ENCODE data around the gene PRXL2A. TPM values are rescaled to one million over a fixed set of nuclear protein-coding genes. Genes with fewer than 3 reads are reported as not detected.
"Not testable (repeated sequence)": the region's sequence is repeated elsewhere in the genome, so short reads cannot be mapped to it uniquely, and the experiment has no call there.

PRXL2A gene
- 23.6 and 32.4 TPM in 2 replicates for total RNA-seq (2014; rRNA removed; shearing (Covaris generic))

GRCh38 chr10:80408242-80409101, at the start of gene PRXL2A:
Gene PRXL2A (plus strand): TSS chr10:80408551. CDS start chr10:80420468, 11,917 bp downstream.
- peak; percentile 54 for DNase-seq (ENCODE audit: low read depth)

GRCh38 chr10:80358925-80359324, 49.4 kb upstream of the PRXL2A start:
- DNase-seq (ENCODE audit: low read depth) = not testable (repeated sequence)

- no peak for DNase-seq (ENCODE audit: low read depth)
Measured at GRCh38 chr10:80359644-80360043, 48.7 kb upstream of the PRXL2A start.

- DNase-seq (ENCODE audit: low read depth) = no peak
Measured at GRCh38 chr10:80365510-80365909, 42.8 kb upstream of the PRXL2A start.

- no peak for DNase-seq (ENCODE audit: low read depth)
Measured at GRCh38 chr10:80371467-80371866, 36.9 kb upstream of the PRXL2A start.

GRCh38 chr10:80372675-80373074, 35.7 kb upstream of the PRXL2A start:
- DNase-seq (ENCODE audit: low read depth) = no peak

- DNase-seq (ENCODE audit: low read depth) = no peak
Measured at GRCh38 chr10:80373502-80373901, 34.8 kb upstream of the PRXL2A start.

GRCh38 chr10:80379701-80380100, 28.6 kb upstream of the PRXL2A start:
- no peak for DNase-seq (ENCODE audit: low read depth)

GRCh38 chr10:80380185-80380584, 28.2 kb upstream of the PRXL2A start:
- DNase-seq (ENCODE audit: low read depth) = no peak

GRCh38 chr10:80382989-80383388, 25.4 kb upstream of the PRXL2A start:
- DNase-seq (ENCODE audit: low read depth) = peak; percentile 44

GRCh38 chr10:80390740-80391139, 17.6 kb upstream of the PRXL2A start:
- no peak for DNase-seq (ENCODE audit: low read depth)

GRCh38 chr10:80392250-80392649, 16.1 kb upstream of the PRXL2A start:
- no peak for DNase-seq (ENCODE audit: low read depth)

- no peak for DNase-seq (ENCODE audit: low read depth)
Measured at GRCh38 chr10:80394358-80394916, 13.9 kb upstream of the PRXL2A start.

- DNase-seq (ENCODE audit: low read depth) = no peak
Measured at GRCh38 chr10:80397014-80397413, 11.3 kb upstream of the PRXL2A start.

GRCh38 chr10:80400136-80400804, 8.1 kb upstream of the PRXL2A start:
- DNase-seq (ENCODE audit: low read depth) = no peak

- peak; percentile 42 for DNase-seq (ENCODE audit: low read depth)
Measured at GRCh38 chr10:80405035-80405434, 3.3 kb upstream of the PRXL2A start.

GRCh38 chr10:80405626-80406025, 2.7 kb upstream of the PRXL2A start:
- no peak for DNase-seq (ENCODE audit: low read depth)

- DNase-seq (ENCODE audit: low read depth) = no peak
Measured at GRCh38 chr10:80406204-80406603, 2.1 kb upstream of the PRXL2A start.

- peak; percentile 81 for DNase-seq (ENCODE audit: low read depth)
Measured at GRCh38 chr10:80407812-80408241, 524 bp upstream of the PRXL2A start.

GRCh38 chr10:80409121-80409520, 770 bp downstream of the PRXL2A start:
- no peak for DNase-seq (ENCODE audit: low read depth)

- DNase-seq (ENCODE audit: low read depth) = no peak
Measured at GRCh38 chr10:80410122-80410521, 1.8 kb downstream of the PRXL2A start.

- peak; percentile 28 for DNase-seq (ENCODE audit: low read depth)
Measured at GRCh38 chr10:80410578-80411145, 2.3 kb downstream of the PRXL2A start.
